ENCODE results near the gene ZNF664.

ZNF664 gene

DNA sequence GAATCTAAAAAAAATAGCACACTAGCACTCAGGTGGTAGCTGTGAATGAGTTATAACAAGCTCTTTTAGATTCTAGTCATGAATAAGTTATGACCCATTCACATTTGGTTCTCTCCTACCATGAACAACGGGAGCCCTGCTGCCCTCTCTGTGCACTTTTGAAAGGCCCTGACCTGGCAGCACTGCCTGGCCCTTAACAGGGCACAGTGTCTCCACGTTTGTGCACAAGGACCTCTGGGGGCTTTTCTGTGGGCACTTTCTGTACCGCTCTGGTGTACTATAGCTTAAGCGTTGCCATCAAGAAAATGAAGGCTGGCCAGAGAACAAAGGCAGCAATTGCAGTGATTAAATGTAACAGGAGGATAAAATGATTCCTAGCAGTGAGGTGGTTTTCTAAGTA lies 21.5 kb upstream of the ZNF664 start:
- DNase-seq (ENCODE audit: insufficient read length) (no peak), FAIRE-seq (no peak)
- TF ChIP-seq TAF1 (IDR thresholded peaks at IDR 0.05; ENCODE audit: borderline replicate concordance, low read depth, low read length) (no peak), POLR2AphosphoS5 (IDR thresholded peaks at IDR 0.05; ENCODE audit: low read depth, low read length) (no peak), POLR2A (IDR thresholded peaks at IDR 0.05; ENCODE audit: low read depth, low read length) (no peak)

DNA sequence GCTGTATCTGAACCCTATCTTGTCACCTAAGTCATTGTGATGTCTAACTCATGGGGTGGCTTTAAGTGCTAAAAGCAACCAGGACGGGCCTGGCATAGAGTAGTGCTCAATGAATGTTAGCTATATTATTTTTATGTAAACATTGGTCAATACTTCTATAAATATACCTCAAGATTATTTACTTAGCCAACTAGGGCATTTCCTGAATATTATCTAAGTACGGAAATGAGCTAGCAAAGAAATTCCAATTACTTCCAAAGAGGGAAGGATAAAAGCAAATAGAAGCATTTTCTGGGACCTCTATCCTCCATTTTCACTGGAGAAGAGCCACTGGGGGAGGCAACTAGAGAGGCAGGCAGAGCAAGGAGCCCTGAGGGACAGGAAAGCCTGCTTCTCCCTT lies 21.0 kb upstream of the ZNF664 start:
- no peak for FAIRE-seq
- DNase-seq (ENCODE audit: insufficient read length), result no peak
- TF ChIP-seq POLR2AphosphoS5 (IDR thresholded peaks at IDR 0.05; ENCODE audit: low read depth, low read length) (no peak), POLR2A (IDR thresholded peaks at IDR 0.05; ENCODE audit: low read depth, low read length) (no peak), TAF1 (IDR thresholded peaks at IDR 0.05; ENCODE audit: borderline replicate concordance, low read depth, low read length) (no peak)

DNA sequence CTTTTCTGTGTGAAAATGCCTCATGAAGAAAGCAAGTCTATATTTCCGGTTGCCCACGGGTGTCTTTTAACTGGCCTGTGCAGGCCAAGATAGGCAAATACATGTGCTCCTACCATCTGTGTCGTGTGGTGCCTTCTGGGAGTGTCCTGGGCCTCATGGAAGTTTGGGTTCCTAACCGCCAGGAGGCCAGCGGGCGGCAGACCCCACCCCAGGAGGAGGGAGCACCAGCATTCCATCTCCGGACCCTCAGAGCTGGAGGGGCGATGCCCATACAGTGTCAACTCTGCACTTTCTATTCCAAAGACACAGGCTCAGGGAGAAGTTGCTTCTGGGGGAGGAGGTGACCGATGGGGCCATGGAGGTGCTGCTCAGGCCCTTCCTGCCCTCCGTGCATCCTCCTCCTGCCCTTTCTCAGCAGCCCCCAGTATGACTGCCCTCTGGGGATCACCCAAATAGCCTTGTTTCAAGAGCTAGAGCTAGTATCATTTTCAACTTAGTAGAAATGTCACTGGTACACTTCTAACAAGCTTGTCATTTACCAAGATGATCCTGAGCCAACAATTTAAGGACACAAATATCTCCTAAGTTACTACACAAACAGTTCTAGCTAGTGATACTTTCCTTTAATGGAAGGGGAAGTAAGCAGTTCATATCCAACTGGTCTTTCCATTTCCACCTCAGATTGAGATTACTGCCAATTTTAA lies 18.2 kb upstream of the ZNF664 start:
- no peak for TF ChIP-seq POLR2A (IDR thresholded peaks at IDR 0.05; ENCODE audit: low read depth, low read length)
- no peak for TF ChIP-seq TAF1 (IDR thresholded peaks at IDR 0.05; ENCODE audit: borderline replicate concordance, low read depth, low read length)
- TF ChIP-seq POLR2AphosphoS5 (IDR thresholded peaks at IDR 0.05; ENCODE audit: low read depth, low read length), result no peak
- no peak for DNase-seq (ENCODE audit: insufficient read length)
- no peak for FAIRE-seq

DNA sequence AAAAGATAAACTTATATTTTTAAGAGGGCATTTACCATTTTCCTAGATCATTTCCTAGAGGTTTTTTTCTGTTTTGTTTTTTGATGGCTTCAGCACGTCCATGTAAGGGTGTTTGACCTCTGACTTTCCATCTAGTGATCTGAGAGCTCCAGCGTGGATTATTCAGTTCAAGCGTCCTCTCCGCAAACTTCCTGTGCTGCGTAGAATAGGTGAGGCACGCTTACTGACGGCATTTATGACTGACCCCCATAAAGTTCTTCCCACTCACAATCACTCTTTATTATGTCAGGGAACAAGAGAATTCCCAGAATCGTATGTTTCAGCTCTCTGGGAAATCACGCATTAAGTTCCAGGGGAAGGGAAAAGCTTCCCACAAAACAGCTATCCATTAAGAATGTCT lies 16.8 kb upstream of the ZNF664 start:
- FAIRE-seq (no peak), DNase-seq (ENCODE audit: insufficient read length) (no peak)
- TF ChIP-seq TAF1 (IDR thresholded peaks at IDR 0.05; ENCODE audit: borderline replicate concordance, low read depth, low read length) (no peak), POLR2A (IDR thresholded peaks at IDR 0.05; ENCODE audit: low read depth, low read length) (no peak), POLR2AphosphoS5 (IDR thresholded peaks at IDR 0.05; ENCODE audit: low read depth, low read length) (no peak)

DNA sequence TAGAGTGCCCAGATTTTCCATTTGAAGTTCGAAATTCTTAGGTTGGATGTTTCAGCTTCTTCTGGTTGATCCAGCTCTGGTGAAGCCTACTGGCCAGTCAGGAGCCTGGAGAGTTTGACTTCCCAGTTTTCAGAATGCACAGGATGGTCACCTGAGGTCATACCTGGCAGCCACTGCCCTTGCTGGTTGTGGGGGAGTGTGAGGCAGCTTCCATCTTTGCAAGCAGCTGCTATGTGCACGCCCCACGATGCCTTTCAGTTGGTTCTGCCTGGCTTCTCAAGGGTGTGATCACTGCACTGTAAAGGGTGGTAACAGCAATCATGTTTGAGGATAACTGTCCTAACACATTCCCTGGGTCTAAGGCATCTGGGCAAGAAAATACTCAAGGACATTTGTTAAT lies 15.8 kb upstream of the ZNF664 start:
- TF ChIP-seq POLR2AphosphoS5 (IDR thresholded peaks at IDR 0.05; ENCODE audit: low read depth, low read length) (no peak), TAF1 (IDR thresholded peaks at IDR 0.05; ENCODE audit: borderline replicate concordance, low read depth, low read length) (no peak), POLR2A (IDR thresholded peaks at IDR 0.05; ENCODE audit: low read depth, low read length) (no peak)
- no peak for DNase-seq (ENCODE audit: insufficient read length)
- no peak for FAIRE-seq

DNA sequence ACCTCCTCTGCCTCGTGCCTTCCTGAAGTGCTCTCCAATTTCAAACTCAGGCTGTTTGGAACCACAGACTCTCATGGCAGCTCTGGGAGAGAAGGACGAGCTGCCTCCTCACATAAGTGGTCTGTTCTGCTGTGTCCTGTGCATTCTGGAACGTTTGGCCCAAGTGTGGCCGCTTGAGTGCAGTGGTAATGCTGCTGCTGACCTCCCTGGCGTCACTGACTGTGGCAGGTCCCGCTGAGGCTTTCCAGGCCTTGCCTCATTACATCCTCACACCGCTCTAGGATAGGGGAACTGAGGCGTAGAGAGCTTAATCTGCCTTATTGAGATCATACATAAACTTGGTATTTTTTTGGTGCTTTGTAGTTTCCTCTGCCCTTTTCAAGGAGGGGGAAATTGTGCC lies 14.6 kb upstream of the ZNF664 start:
- FAIRE-seq, result no peak
- TF ChIP-seq POLR2AphosphoS5 (IDR thresholded peaks at IDR 0.05; ENCODE audit: low read depth, low read length) (no peak), POLR2A (IDR thresholded peaks at IDR 0.05; ENCODE audit: low read depth, low read length) (no peak), TAF1 (IDR thresholded peaks at IDR 0.05; ENCODE audit: borderline replicate concordance, low read depth, low read length) (no peak)
- DNase-seq (ENCODE audit: insufficient read length), result no peak

DNA sequence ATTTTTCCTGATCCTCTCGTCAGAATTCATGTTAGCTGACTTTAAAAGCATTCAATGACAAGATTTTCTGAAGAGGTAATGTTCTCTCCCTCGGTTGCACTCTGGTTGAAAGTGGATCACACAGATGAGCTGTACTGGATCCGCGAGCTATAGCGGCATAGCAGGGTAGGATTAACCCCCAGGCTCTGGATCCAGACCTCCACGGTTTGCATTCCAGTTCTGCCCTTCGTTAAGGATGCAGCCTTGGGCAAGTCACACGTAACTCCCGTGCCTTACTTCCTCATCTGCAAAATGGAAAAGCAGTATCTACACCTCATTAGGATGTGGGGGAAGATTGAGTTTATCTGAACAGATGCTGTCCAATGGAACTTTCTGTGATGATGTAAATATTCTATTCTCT lies 14.1 kb upstream of the ZNF664 start:
- no peak for DNase-seq (ENCODE audit: insufficient read length)
- TF ChIP-seq POLR2A (IDR thresholded peaks at IDR 0.05; ENCODE audit: low read depth, low read length) (no peak), TAF1 (IDR thresholded peaks at IDR 0.05; ENCODE audit: borderline replicate concordance, low read depth, low read length) (no peak), POLR2AphosphoS5 (IDR thresholded peaks at IDR 0.05; ENCODE audit: low read depth, low read length) (no peak)
- FAIRE-seq, result no peak

DNA sequence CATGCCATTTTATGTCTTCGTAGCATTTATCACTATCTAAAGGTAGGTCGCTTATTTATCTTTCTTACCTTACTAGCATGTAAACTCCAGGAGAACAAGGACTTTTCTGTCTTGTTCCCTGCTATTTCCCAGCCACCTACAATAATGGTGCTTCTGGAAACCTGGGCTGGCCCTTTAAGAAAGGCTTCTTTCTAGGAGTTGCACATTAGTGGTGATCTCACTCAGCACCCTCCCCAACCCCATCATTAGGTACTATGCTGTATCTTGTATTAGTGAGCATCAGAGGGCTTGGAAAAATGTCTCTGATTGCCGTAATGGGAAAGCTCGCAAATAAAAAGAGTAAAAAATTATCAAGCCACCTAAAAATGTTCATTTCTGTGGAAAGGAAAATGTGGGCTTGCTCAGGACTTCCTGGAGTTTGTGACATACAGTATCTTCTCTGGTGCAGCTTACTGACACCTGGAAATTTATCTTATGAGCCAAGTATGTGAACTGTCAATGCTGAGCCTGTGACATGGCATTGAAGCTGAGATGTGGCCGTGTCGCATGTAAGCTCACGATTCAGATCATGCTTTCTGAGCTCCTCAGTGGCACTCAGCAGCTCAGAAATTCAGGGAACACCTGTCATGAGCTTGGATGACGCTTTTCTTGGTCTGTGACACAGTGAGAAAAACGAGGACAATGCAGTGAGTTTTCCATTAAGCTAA lies 12.8 kb upstream of the ZNF664 start:
- FAIRE-seq, result no peak
- no peak for DNase-seq (ENCODE audit: insufficient read length)
- TF ChIP-seq POLR2A (IDR thresholded peaks at IDR 0.05; ENCODE audit: low read depth, low read length) (no peak), POLR2AphosphoS5 (IDR thresholded peaks at IDR 0.05; ENCODE audit: low read depth, low read length) (no peak), TAF1 (IDR thresholded peaks at IDR 0.05; ENCODE audit: borderline replicate concordance, low read depth, low read length) (no peak)

DNA sequence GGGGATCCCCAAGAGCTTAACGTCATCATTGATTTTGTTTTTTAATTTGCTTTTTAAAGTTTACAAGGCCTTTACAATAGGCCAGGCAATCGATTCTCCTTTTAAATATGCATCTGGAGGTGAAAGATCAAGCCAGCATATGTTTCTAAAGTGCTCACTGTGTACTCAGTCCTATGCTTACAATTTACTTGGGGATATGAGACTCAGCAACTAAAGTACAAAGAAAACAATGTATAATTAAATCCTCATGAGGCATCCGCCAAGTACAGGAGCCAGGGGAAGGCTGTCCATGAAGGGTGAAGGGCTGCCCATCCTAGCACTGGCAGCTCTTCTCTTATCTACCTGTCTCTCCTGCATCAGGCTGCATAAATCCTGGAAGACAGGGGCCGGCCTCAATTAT lies 12.2 kb upstream of the ZNF664 start:
- TF ChIP-seq POLR2A (IDR thresholded peaks at IDR 0.05; ENCODE audit: low read depth, low read length), result no peak
- TF ChIP-seq POLR2AphosphoS5 (IDR thresholded peaks at IDR 0.05; ENCODE audit: low read depth, low read length), result no peak
- TF ChIP-seq TAF1 (IDR thresholded peaks at IDR 0.05; ENCODE audit: borderline replicate concordance, low read depth, low read length), result no peak
- FAIRE-seq (no peak), DNase-seq (ENCODE audit: insufficient read length) (no peak)

DNA sequence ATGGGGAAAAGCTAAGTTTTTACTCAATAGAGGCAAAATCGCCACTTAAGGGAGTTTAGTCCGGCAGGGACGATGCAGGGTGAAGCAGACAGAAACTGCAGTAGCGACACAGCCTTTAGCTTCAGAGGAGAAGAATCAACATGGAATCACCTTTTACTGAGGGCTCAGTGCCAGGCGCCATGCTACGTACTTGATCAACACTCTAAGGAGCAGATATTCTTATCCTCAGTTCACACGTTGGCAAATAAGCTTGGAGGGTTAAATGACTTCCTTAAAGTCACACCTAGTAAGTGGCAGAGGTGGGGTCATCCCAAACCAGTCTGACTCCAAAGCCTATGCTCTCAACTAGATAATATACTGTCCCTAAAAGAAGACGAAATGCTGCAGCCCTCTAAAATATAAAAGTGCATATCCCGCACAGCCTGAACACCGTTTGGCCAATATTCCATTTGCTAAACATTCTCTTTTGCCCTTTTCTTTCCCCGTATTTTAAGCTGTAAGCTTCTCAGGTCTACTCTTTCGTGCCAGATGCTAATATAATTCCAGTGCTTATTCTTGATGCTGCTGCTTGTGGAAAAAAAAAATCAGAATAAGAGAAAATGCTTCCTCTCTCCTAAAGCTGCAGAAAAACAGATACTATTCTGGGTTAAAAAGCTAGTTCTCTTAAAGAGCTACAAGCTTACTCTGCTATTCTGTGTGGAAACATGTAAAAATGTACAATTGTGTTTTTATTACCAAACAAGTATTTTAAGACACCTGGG lies 11.2 kb upstream of the ZNF664 start:
- TF ChIP-seq POLR2AphosphoS5 (IDR thresholded peaks at IDR 0.05; ENCODE audit: low read depth, low read length) (no peak), TAF1 (IDR thresholded peaks at IDR 0.05; ENCODE audit: borderline replicate concordance, low read depth, low read length) (no peak), POLR2A (IDR thresholded peaks at IDR 0.05; ENCODE audit: low read depth, low read length) (no peak)
- DNase-seq (ENCODE audit: insufficient read length), result no peak
- no peak for FAIRE-seq

DNA sequence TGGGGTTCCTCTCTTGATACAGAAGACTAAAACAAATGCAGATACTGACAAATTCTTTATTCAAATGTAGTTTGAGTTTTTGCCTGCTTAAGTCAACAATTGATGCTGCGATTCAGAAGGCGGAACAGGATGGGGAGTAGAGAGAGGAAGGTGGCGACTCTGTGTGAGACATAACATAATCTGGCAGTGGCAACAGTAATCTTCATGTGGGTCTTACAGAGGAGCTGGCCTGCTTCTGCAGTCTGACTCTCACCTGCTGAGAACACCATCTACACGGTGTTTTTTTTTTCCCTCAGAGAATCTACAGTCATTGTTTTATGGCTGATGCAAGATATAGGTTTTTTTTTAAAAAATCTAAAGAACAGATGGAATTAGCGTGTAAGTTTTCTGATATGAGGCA lies 10.5 kb upstream of the ZNF664 start:
- DNase-seq (ENCODE audit: insufficient read length) (no peak), FAIRE-seq (no peak)
- TF ChIP-seq POLR2A (IDR thresholded peaks at IDR 0.05; ENCODE audit: low read depth, low read length) (no peak), POLR2AphosphoS5 (IDR thresholded peaks at IDR 0.05; ENCODE audit: low read depth, low read length) (no peak), TAF1 (IDR thresholded peaks at IDR 0.05; ENCODE audit: borderline replicate concordance, low read depth, low read length) (no peak)

Data from GM12892 (cell line).